Non-pigmented ciliary epithelial cell (primary cell): Measurements from ENCODE around the gene ANKRD16.
A peak's percentile ranks its signal among the peaks of the same experiment; 100 is the strongest.
"Not testable (repeated sequence)": the region's sequence is repeated elsewhere in the genome, so short reads cannot be mapped to it uniquely, and the experiment has no call there.

Experiments
- DNase-seq: peaks from one replicate; pipeline ENCODE4 v3.0.0-alpha.2; 2010; ENCODE audit warnings: low read depth

Gene ANKRD16

GRCh38 chr10:5833814-5834213 lies 55.9 kb downstream of the ANKRD16 start:
- DNase-seq: no peak

- no peak for DNase-seq
Observed at GRCh38 chr10:5832946-5833345, 56.7 kb downstream of the ANKRD16 start.

- DNase-seq: no peak
Observed at GRCh38 chr10:5831446-5831782, 58.3 kb downstream of the ANKRD16 start.

GRCh38 chr10:5830629-5831445 lies 58.9 kb downstream of the ANKRD16 start:
- DNase-seq: no peak

GRCh38 chr10:5829267-5829666 lies 60.4 kb downstream of the ANKRD16 start:
- no peak for DNase-seq

GRCh38 chr10:5828725-5829124 lies 61.0 kb downstream of the ANKRD16 start:
- DNase-seq: no peak

- no peak for DNase-seq
Observed at GRCh38 chr10:5827841-5828240, 61.9 kb downstream of the ANKRD16 start.

GRCh38 chr10:5826511-5826910 lies 63.2 kb downstream of the ANKRD16 start:
- DNase-seq: not testable (repeated sequence)

GRCh38 chr10:5818894-5819293 lies 70.8 kb downstream of the ANKRD16 start:
- no peak for DNase-seq

GRCh38 chr10:5818048-5818331 lies 71.7 kb downstream of the ANKRD16 start:
- DNase-seq: no peak

GRCh38 chr10:5817322-5818047 lies 72.2 kb downstream of the ANKRD16 start:
- DNase-seq: no peak

- DNase-seq: no peak
Observed at GRCh38 chr10:5816170-5816569, 73.5 kb downstream of the ANKRD16 start.

GRCh38 chr10:5814110-5815107 lies 75.3 kb downstream of the ANKRD16 start:
- no peak for DNase-seq

- peak; percentile 74 for DNase-seq
Observed at GRCh38 chr10:5813341-5814109, 76.2 kb downstream of the ANKRD16 start, which contains the start of gene GDI2. Gene GDI2 (minus strand): TSS chr10:5813434. CDS start chr10:5813258, 176 bp downstream.

GRCh38 chr10:5813091-5813340 lies 76.7 kb downstream of the ANKRD16 start:
- DNase-seq: no peak

- no peak for DNase-seq
Observed at GRCh38 chr10:5812283-5813090, 77.2 kb downstream of the ANKRD16 start.
